ENCODE results near the gene EIF1AD. TPM values are rescaled to one million over a fixed set of nuclear protein-coding genes. Genes with fewer than 3 reads are reported as not detected.

EIF1AD gene
- polyA plus RNA-seq, 1 donor, result 18.5 TPM

Other genes starting within 250 kb of the EIF1AD start
- 1.5 TPM for gene AP5B1, start 221.2 kb downstream of the EIF1AD start, polyA plus RNA-seq (ENCODE audit: insufficient read length)
- gene OVOL1, start 215.1 kb downstream of the EIF1AD start, polyA plus RNA-seq (ENCODE audit: insufficient read length), result not detected
- 1.8 TPM for gene SNX32, start 168.2 kb downstream of the EIF1AD start, polyA plus RNA-seq (ENCODE audit: insufficient read length)
- gene CFL1, start 144.0 kb downstream of the EIF1AD start, polyA plus RNA-seq (ENCODE audit: insufficient read length), result 578 TPM
- gene MUS81, start 141.7 kb downstream of the EIF1AD start, polyA plus RNA-seq (ENCODE audit: insufficient read length), result 43.9 TPM
- gene EFEMP2, start 129.4 kb downstream of the EIF1AD start, polyA plus RNA-seq (ENCODE audit: insufficient read length), result 82.6 TPM
- gene CTSW, start 122.3 kb downstream of the EIF1AD start, polyA plus RNA-seq (ENCODE audit: insufficient read length), result 1.3 TPM
- 55.8 TPM for gene FIBP, start 113.7 kb downstream of the EIF1AD start, polyA plus RNA-seq (ENCODE audit: insufficient read length)
- 14.7 TPM for gene CCDC85B, start 111.5 kb downstream of the EIF1AD start, polyA plus RNA-seq (ENCODE audit: insufficient read length)
- gene FOSL1, start 101.8 kb downstream of the EIF1AD start, polyA plus RNA-seq (ENCODE audit: insufficient read length), result not detected
- 33.1 TPM for gene C11orf68, start 83.1 kb downstream of the EIF1AD start, polyA plus RNA-seq (ENCODE audit: insufficient read length)
- gene DRAP1, start 82.7 kb downstream of the EIF1AD start, polyA plus RNA-seq (ENCODE audit: insufficient read length), result 74.8 TPM
- gene TSGA10IP, start 56.7 kb downstream of the EIF1AD start, polyA plus RNA-seq (ENCODE audit: insufficient read length), result 0.25 TPM
- 36.2 TPM for gene SART1, start 40.4 kb downstream of the EIF1AD start, polyA plus RNA-seq (ENCODE audit: insufficient read length)
- gene BANF1, start 346 bp upstream of the EIF1AD start, polyA plus RNA-seq (ENCODE audit: insufficient read length), result 218 TPM
- not detected for gene CST6, start 9.9 kb upstream of the EIF1AD start, polyA plus RNA-seq (ENCODE audit: insufficient read length)
- 0.27 TPM for gene CATSPER1, start 24.3 kb upstream of the EIF1AD start, polyA plus RNA-seq (ENCODE audit: insufficient read length)
- gene GAL3ST3, start 47.0 kb upstream of the EIF1AD start, polyA plus RNA-seq (ENCODE audit: insufficient read length), result 0.78 TPM
- gene SF3B2, start 50.2 kb upstream of the EIF1AD start, polyA plus RNA-seq (ENCODE audit: insufficient read length), result 121 TPM
- gene PACS1, start 68.1 kb upstream of the EIF1AD start, polyA plus RNA-seq (ENCODE audit: insufficient read length), result 28.3 TPM